Fibroblast of skin of abdomen (primary cell): Measurements from ENCODE around the gene GAPVD1.

Experiments
- DNase-seq: peaks from one replicate; pipeline ENCODE4 v3.0.0-alpha.2; 2013

GAPVD1 gene

GRCh38 chr9:125317704-125318103 lies 56.1 kb downstream of the GAPVD1 start:
- DNase-seq: no peak

- no peak for DNase-seq
These were observed 59.9 kb downstream of the GAPVD1 start for GRCh38 chr9:125321496-125321895.

GRCh38 chr9:125323615-125324014 lies 62.0 kb downstream of the GAPVD1 start:
- no peak for DNase-seq

GRCh38 chr9:125325826-125326225 lies 64.2 kb downstream of the GAPVD1 start:
- peak; percentile 1 for DNase-seq

GRCh38 chr9:125329978-125330377 lies 68.4 kb downstream of the GAPVD1 start:
- no peak for DNase-seq

GRCh38 chr9:125330587-125330986 lies 69.0 kb downstream of the GAPVD1 start:
- DNase-seq: no peak

GRCh38 chr9:125332527-125332926 lies 70.9 kb downstream of the GAPVD1 start:
- no peak for DNase-seq

- no peak for DNase-seq
These were observed 75.6 kb downstream of the GAPVD1 start for GRCh38 chr9:125337236-125337635.

GRCh38 chr9:125338929-125339328 lies 77.3 kb downstream of the GAPVD1 start:
- no peak for DNase-seq

GRCh38 chr9:125341566-125341965 lies 79.9 kb downstream of the GAPVD1 start:
- no peak for DNase-seq

- peak; percentile 14 for DNase-seq
These were observed 82.1 kb downstream of the GAPVD1 start for GRCh38 chr9:125343518-125344275.

GRCh38 chr9:125346080-125346732 lies 84.6 kb downstream of the GAPVD1 start:
- no peak for DNase-seq

- DNase-seq: no peak
These were observed 94.0 kb downstream of the GAPVD1 start for GRCh38 chr9:125355601-125356000.

- DNase-seq: no peak
These were observed 94.4 kb downstream of the GAPVD1 start for GRCh38 chr9:125356032-125356431.

GRCh38 chr9:125359011-125359410 lies 97.4 kb downstream of the GAPVD1 start:
- no peak for DNase-seq

- DNase-seq: no peak
These were observed 99.0 kb downstream of the GAPVD1 start for GRCh38 chr9:125360601-125361000.

GRCh38 chr9:125361837-125362531 lies 100.4 kb downstream of the GAPVD1 start:
- DNase-seq: peak; percentile 6

GRCh38 chr9:125366676-125367075 lies 105.0 kb downstream of the GAPVD1 start:
- no peak for DNase-seq

GRCh38 chr9:125370786-125371185 lies 109.2 kb downstream of the GAPVD1 start:
- no peak for DNase-seq

- no peak for DNase-seq
These were observed 111.0 kb downstream of the GAPVD1 start for GRCh38 chr9:125372441-125373226.

GRCh38 chr9:125374443-125375309 lies 113.0 kb downstream of the GAPVD1 start:
- peak; percentile 77 for DNase-seq

- DNase-seq: no peak
These were observed 114.2 kb downstream of the GAPVD1 start for GRCh38 chr9:125375820-125376219.
